CD4-positive, alpha-beta T cell treated with Interleukin-10 for 1 hour (primary cell): ENCODE results near the gene MAST3.
A peak's percentile ranks its signal among the peaks of the same experiment; 100 is the strongest.
"Not testable (repeated sequence)": the region's sequence is repeated elsewhere in the genome, so short reads cannot be mapped to it uniquely, and the experiment has no call there.

Experiments used
- DNase-seq: peaks from one replicate; pipeline ENCODE4 v3.0.0-alpha.2; 2020

The MAST3 gene

GRCh38 chr19:18089096-18089541, 8.5 kb upstream of the MAST3 start:
- peak; percentile 79 for DNase-seq

- no peak for DNase-seq
Measured at GRCh38 chr19:18089726-18090125, 7.9 kb upstream of the MAST3 start.

DNA sequence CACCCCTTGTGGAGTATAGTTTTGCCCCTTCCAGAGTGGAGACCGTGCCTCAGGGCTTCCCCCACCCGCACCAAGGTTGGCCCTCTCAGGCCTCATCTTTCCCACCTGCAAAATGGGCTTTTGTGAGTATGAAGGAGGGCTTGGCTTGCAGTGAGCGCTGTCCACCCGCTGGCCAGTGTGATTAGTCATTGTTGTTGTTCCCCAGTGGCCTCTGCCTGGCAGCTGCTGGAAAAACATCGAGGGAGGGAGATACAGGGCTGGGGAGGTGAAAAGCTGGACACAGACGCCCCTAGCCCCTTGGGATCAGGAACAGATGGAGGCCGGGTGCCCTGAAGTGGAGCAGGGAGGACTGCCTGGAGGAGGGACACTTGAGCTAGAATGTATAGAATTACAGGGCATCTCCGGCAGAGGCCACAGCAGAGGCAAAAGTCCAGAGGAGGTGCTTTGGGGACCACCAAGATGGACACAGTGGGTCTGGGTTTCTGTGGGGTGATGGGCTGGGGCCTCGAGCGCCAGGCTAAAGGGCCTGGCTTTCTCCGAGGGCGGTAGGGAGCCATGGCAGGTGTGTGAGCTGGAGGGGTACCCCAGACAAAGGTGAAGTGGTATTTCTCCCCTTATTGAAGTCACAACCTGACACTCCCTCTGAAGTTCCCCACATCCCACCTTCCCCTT, 6.9 kb upstream of the MAST3 start:
- no peak for DNase-seq

GRCh38 chr19:18091217-18091608, 6.4 kb upstream of the MAST3 start:
- peak; percentile 87 for DNase-seq

- no peak for DNase-seq
Measured at GRCh38 chr19:18093439-18094161, 4.0 kb upstream of the MAST3 start.

DNA sequence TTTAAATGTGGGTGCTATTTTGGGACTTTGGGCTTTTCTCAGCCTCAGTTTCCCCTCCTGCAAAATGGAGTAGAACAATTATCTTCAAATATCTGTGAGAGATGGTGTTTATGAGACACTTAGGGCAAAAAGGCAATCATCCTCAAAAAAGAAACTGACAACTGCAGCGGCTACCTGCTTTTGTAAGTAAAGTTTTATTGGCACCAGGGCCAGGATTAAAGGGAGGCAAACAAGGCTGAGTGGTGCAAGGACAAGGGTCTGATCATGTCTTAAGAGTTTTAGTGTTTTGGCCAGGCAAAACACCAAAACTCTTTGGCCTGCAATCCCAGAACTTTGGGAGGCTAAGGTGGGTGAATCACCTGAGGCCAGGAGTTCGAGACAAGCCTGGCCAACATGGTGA, 1.3 kb upstream of the MAST3 start:
- no peak for DNase-seq

GRCh38 chr19:18097993-18098890, 664 bp downstream of the MAST3 start:
- no peak for DNase-seq

GRCh38 chr19:18098891-18099622, 1.5 kb downstream of the MAST3 start:
- DNase-seq = peak; percentile 55

- no peak for DNase-seq
Measured at GRCh38 chr19:18099623-18099995, 2.0 kb downstream of the MAST3 start.

- no peak for DNase-seq
Measured at GRCh38 chr19:18100710-18101109, 3.1 kb downstream of the MAST3 start.

GRCh38 chr19:18101268-18101667, 3.7 kb downstream of the MAST3 start:
- DNase-seq = no peak

- DNase-seq = no peak
Measured at GRCh38 chr19:18102916-18103542, 5.5 kb downstream of the MAST3 start.

GRCh38 chr19:18104793-18105131, 7.2 kb downstream of the MAST3 start:
- no peak for DNase-seq

- not testable (repeated sequence) for DNase-seq
Measured at GRCh38 chr19:18105259-18105658, 7.7 kb downstream of the MAST3 start.

GRCh38 chr19:18107235-18107634, 9.7 kb downstream of the MAST3 start:
- DNase-seq = no peak

DNA sequence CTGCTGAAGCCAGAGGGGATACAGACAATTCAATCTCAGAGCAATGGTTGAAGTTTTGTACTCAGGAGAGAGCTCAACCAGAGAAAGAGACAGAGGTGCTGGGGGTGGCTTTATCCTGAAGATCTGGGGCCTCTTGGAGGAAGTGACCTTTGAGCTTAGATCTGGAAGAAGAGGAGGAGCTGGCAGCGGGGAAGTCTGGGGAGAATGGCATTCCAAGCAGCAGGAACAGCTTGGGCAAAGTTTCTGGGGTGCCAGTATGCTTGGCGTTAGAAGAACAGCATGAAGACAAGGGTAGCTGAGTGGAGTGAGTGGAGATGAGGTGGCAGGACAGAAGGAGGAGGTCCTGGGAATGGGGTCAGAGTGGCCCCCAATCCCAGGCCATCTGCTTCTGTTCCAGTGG, 11.3 kb downstream of the MAST3 start:
- DNase-seq = no peak

DNA sequence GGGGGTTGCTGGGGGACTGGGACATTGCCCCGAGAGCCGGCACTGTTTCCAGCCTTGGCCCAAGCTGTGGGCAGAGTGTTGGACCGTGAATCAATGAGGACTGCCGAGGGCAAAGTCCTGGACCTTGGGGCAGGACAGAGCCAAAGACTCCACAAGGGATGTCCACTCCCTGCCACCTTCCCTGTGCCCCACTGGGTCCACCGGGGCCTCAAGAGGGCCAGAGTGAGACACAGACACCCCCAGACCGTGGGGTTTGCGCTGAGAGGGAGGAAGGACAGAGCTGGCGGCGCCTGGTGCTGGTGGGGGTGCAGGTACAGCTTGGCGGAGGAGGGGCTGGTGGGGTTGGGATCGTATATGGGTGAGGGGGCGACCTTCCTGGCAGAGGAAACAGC, 11.8 kb downstream of the MAST3 start:
- no peak for DNase-seq

GRCh38 chr19:18109733-18110608, 12.4 kb downstream of the MAST3 start:
- peak; percentile 41 for DNase-seq

GRCh38 chr19:18110609-18111232, 13.1 kb downstream of the MAST3 start:
- DNase-seq = no peak

- peak; percentile 83 for DNase-seq
Measured at GRCh38 chr19:18112989-18113478, 15.5 kb downstream of the MAST3 start.

DNA sequence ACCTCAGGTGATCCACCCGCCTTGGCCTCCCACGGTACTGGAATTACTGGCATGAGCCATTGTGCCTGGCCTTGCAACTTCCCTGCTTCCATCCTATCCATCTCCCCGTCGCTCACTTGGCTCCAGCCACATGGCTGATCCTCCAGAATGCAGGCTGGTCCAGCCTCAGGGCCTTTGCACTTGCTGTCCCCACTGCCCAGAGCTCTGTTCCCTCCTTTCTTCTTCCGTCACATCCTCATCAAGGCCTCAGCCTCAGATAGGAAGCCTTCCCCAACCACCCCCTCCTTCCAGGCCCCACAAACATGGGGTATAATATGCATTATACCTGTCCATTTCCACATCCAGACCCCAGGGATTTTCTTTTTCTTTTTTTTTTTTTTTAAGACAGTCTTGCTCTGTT, 16.2 kb downstream of the MAST3 start:
- no peak for DNase-seq
